Limb (tissue), 2 donors: ENCODE results near the gene FYCO1.
A peak's percentile ranks its signal among the peaks of the same experiment; 100 is the strongest.

ENCODE experiments used
- DNase-seq, 2 donors: peaks; one replicate each; pipeline ENCODE4 v3.0.0-alpha.2; 2016; ENCODE audit errors: extremely low spot score in 2 of 2

The FYCO1 gene

GRCh38 chr3:45965253-45965652, 30.4 kb downstream of the FYCO1 start:
- DNase-seq, result no peak

- no peak for DNase-seq
Observed at GRCh38 chr3:45964139-45964538, 31.5 kb downstream of the FYCO1 start.

GRCh38 chr3:45962033-45962432, 33.6 kb downstream of the FYCO1 start:
- no peak for DNase-seq

- DNase-seq, result no peak
Observed at GRCh38 chr3:45960289-45960688, 35.3 kb downstream of the FYCO1 start.

GRCh38 chr3:45959201-45959600, 36.4 kb downstream of the FYCO1 start:
- no peak for DNase-seq

- no peak for DNase-seq
Observed at GRCh38 chr3:45958321-45958791, 37.3 kb downstream of the FYCO1 start.

- peak in 1 of 2 donors; percentile 28 for DNase-seq
Observed at GRCh38 chr3:45957586-45957985, 38.0 kb downstream of the FYCO1 start.

- DNase-seq, result no peak
Observed at GRCh38 chr3:45955706-45956105, 39.9 kb downstream of the FYCO1 start.

- no peak for DNase-seq
Observed at GRCh38 chr3:45955017-45955647, 40.5 kb downstream of the FYCO1 start.

GRCh38 chr3:45954306-45954705, 41.3 kb downstream of the FYCO1 start:
- DNase-seq, result no peak

GRCh38 chr3:45953536-45953935, 42.1 kb downstream of the FYCO1 start:
- no peak for DNase-seq

- DNase-seq, result no peak
Observed at GRCh38 chr3:45952456-45952855, 43.2 kb downstream of the FYCO1 start.

- no peak for DNase-seq
Observed at GRCh38 chr3:45951946-45952345, 43.7 kb downstream of the FYCO1 start.

- DNase-seq, result peak in 1 of 2 donors; percentile 5
Observed at GRCh38 chr3:45950686-45951600, 44.7 kb downstream of the FYCO1 start.

- DNase-seq, result peak in 1 of 2 donors; percentile 12
Observed at GRCh38 chr3:45950131-45950530, 45.5 kb downstream of the FYCO1 start.

- peak in 1 of 2 donors; percentile 10 for DNase-seq
Observed at GRCh38 chr3:45949432-45949831, 46.2 kb downstream of the FYCO1 start.

- peak in 1 of 2 donors; percentile 7 for DNase-seq
Observed at GRCh38 chr3:45948881-45949280, 46.7 kb downstream of the FYCO1 start.

GRCh38 chr3:45948311-45948781, 47.3 kb downstream of the FYCO1 start:
- peak; percentile 19 to 21 for DNase-seq

- DNase-seq, result no peak
Observed at GRCh38 chr3:45947361-45947760, 48.3 kb downstream of the FYCO1 start.

GRCh38 chr3:45946875-45947274, 48.7 kb downstream of the FYCO1 start:
- DNase-seq, result no peak

GRCh38 chr3:45946307-45946706, 49.3 kb downstream of the FYCO1 start:
- DNase-seq, result no peak

- DNase-seq, result no peak
Observed at GRCh38 chr3:45944830-45945620, 50.6 kb downstream of the FYCO1 start.
